Regular cardiac myocyte (primary cell): ENCODE measurements around the gene TFRC. TPM values are rescaled to one million over a fixed set of nuclear protein-coding genes. Genes with fewer than 3 reads are reported as not detected.

Experiments used
- total RNA-seq: library from RNA; depleted of rRNA; stranded (reverse); fragments of >200 nt; gene quantifications from 2 replicates; pipeline ENCODE4 v1.2.3, GENCODE V29; 2014

The TFRC gene
- total RNA-seq: 226 and 257 TPM in 2 replicates

GRCh38 chr3:196081834-196082618 is at the start of gene TFRC:
Gene TFRC (minus strand): TSS chr3:196082090. CDS start chr3:196077099, 4,991 bp downstream.

Other genes starting within 250 kb of the TFRC start
- 5.9 and 12.8 TPM in 2 replicates for gene TNK2, start 173.5 kb downstream of the TFRC start, total RNA-seq
- not detected in 2 replicates for gene ZDHHC19, start 129.3 kb upstream of the TFRC start, total RNA-seq
- not detected in 2 replicates for gene SLC51A, start 134.4 kb upstream of the TFRC start, total RNA-seq
- 57.8 and 98.3 TPM in 2 replicates for gene PCYT1A, start 205.6 kb upstream of the TFRC start, total RNA-seq
- 7.0 and 12.5 TPM in 2 replicates for gene DYNLT2B, start 236.2 kb upstream of the TFRC start, total RNA-seq